Vagina (tissue), 2 donors: ENCODE data around the gene HELZ.

Source experiments
- CTCF ChIP-seq, 3 experiments: fragments of 450-650 bp in 2 of 3; fragments of 200-600 bp in 1 of 3; sonication (generic) in 1 of 3; IDR thresholded peaks; one replicate each; pipeline ENCODE4 v1.5.1; 2017 to 2019; ENCODE audit warnings: antibody characterized with exemption in 3 of 3, mild to moderate bottlenecking in 2 of 3, moderate library complexity in 2 of 3
- POLR2A ChIP-seq, 2 donors: fragments of 450-650 bp; IDR thresholded peaks; one replicate each; pipeline ENCODE4 v1.6.1; 2017; ENCODE audit warnings: antibody characterized with exemption in 2 of 2, mild to moderate bottlenecking in 2 of 2, moderate library complexity in 2 of 2
- POLR2AphosphoS5 ChIP-seq, 2 donors: sonication (generic); formaldehyde crosslinking; IDR thresholded peaks; one replicate each; pipeline ENCODE4 v1.9.0; 2017; ENCODE audit warnings: antibody characterized with exemption in 2 of 2, mild to moderate bottlenecking in 2 of 2, low read depth in 1 of 2; ENCODE audit not compliant: insufficient read depth in 1 of 2

- no peak for TF ChIP-seq CTCF (IDR thresholded peaks at IDR 0.05)
- TF ChIP-seq POLR2AphosphoS5 (IDR thresholded peaks at IDR 0.05; ENCODE audit: insufficient read depth in 1 of 2, low read depth in 1 of 2), result no peak
- TF ChIP-seq POLR2A (IDR thresholded peaks at IDR 0.05), result no peak
Measured at GRCh38 chr17:67270416-67270815, 25.4 kb upstream of the HELZ start.
